ENCODE data around the gene HHAT. TPM values are rescaled to one million over a fixed set of nuclear protein-coding genes. Genes with fewer than 3 reads are reported as not detected.

The HHAT gene
- total and polyA plus RNA-seq, 2 experiments from 2014 or later: 1.6 to 1.9 TPM

DNA sequence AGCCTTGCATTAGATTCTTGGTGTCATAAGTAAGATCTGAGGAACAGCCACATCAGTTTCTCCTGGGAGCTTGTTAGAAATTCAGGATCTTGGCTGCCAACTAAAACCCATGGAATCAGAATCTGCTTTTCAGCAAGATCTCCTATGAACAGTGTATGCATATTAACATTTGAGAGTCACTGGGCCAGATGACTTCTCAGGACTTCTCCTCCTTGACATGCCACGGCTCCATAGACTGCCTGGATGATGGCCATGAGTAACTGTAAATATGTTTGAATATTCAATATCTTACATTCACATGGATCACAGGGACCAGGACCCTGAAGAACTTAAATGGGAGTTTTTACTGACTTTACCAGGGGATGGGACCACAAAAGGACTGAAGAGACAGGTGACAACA lies 148.0 kb downstream of the HHAT start:
- Histone ChIP-seq H3K4me2 (ENCODE audit: unreplicated experiment) (no peak overlapping the region), H3K27ac (no peak overlapping the region), H3F3A (ENCODE audit: insufficient read depth) (no peaks in the 10 kb centered on the region), H3K9me3 (ENCODE audit: low read depth) (no peaks in the 10 kb centered on the region), H3K79me2 (ENCODE audit: insufficient read depth) (no peaks in the 10 kb centered on the region), H3K36me3 (ENCODE audit: low read depth) (no peaks in the 10 kb centered on the region), H4K20me1 (ENCODE audit: insufficient read depth) (no peaks in the 10 kb centered on the region), H3K4me1 (ENCODE audit: insufficient read depth) (no peaks in the 10 kb centered on the region), H2AFZ (no peak overlapping the region), H3K9ac (no peak overlapping the region), H3K4me3 (no peak overlapping the region), H3K9me2 (ENCODE audit: insufficient read depth) (no peaks in the 10 kb centered on the region), H3K27me3 (replicated peaks; ENCODE audit: insufficient read depth) (no peaks in the 10 kb centered on the region)
- TF ChIP-seq EZH2phosphoT487 (IDR thresholded peaks at IDR 0.05; ENCODE audit: insufficient read depth, low read depth) (no peak), EZH2 (IDR thresholded peaks at IDR 0.05; ENCODE audit: insufficient read depth, poor library complexity, severe bottlenecking) (no peak)
- no peak for DNase-seq
- whole genome bisulfite sequencing, 2 experiments (ENCODE audit: low coverage in 1 of 2, low lambda C conversion rate in 2 of 2, missing lambda C conversion rate in 2 of 2): 22 to 40% methylated on average over 1 of the region's 1 CpG
- in situ Hi-C loops (cut with MboI): no loop called here

DNA sequence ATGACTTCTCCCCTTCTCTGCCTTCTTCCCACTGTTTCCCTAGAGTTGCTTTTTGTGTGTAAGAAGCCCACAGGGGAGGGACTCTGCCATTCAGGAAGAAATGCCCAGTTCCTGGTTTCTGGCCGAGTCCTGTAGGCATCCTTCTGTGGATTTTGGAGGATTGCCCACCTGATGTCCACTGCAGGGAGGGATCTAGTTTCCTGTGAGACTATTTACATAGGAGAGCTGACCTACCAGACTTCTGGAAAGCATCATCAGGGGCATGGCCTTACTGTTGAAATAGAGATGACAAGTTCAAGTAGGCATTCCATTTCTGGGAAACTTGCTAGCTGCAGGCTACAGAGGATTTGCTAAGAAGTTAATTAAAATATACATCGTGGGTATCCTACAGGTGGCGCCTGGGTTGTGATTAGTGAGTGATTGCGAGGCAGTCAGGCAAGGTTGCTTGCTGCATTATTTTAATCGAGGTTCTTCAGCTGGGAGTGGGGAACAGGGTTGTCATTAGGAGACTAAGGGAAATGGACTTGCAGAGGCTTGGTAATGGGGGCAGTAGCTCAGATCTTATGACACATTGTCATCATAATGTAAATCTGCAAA lies 148.7 kb downstream of the HHAT start:
- Histone ChIP-seq H3K9me2 (ENCODE audit: insufficient read depth) (no peaks in the 10 kb centered on the region), H3K4me2 (ENCODE audit: unreplicated experiment) (no peak overlapping the region), H3K4me3 (no peak overlapping the region), H3K79me2 (ENCODE audit: insufficient read depth) (no peaks in the 10 kb centered on the region), H3K27ac (no peak overlapping the region), H3K4me1 (ENCODE audit: insufficient read depth) (no peaks in the 10 kb centered on the region), H3F3A (ENCODE audit: insufficient read depth) (no peaks in the 10 kb centered on the region), H4K20me1 (ENCODE audit: insufficient read depth) (no peaks in the 10 kb centered on the region), H3K36me3 (ENCODE audit: low read depth) (no peaks in the 10 kb centered on the region), H3K27me3 (replicated peaks; ENCODE audit: insufficient read depth) (no peaks in the 10 kb centered on the region), H2AFZ (no peak overlapping the region), H3K9me3 (ENCODE audit: low read depth) (no peaks in the 10 kb centered on the region), H3K9ac (no peak overlapping the region)
- no peak for TF ChIP-seq EZH2phosphoT487 (IDR thresholded peaks at IDR 0.05; ENCODE audit: insufficient read depth, low read depth)
- no peak for TF ChIP-seq EZH2 (IDR thresholded peaks at IDR 0.05; ENCODE audit: insufficient read depth, poor library complexity, severe bottlenecking)
- DNase-seq: no peak
- in situ Hi-C loops (cut with MboI): no loop called here
- WGBS, 2 experiments (ENCODE audit: low coverage in 1 of 2, low lambda C conversion rate in 2 of 2, missing lambda C conversion rate in 2 of 2): 17 to 24% methylated on average over 5 of the region's 5 CpGs

DNA sequence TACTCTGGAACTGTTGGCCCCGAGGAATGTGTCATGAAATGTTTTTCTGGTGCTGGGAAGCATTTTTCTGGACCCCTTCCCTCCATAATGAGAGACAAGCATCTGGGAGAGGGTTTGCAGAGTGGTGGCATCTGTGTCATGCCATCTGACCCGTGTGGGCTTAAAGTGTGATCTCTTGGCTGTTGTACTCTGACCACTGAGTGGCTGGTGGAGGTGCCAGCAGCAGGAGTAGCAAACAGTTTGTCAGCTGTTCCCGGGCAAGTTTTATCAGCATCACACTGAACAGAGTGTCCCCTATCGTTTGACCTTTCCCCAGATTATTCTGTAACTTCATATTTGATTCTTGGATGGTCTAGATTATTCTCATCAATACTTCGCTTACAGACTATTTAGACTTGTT lies 150.1 kb downstream of the HHAT start:
- H3K27ac ChIP-seq: no peak overlapping the region
- H3K27me3 ChIP-seq (replicated peaks; ENCODE audit: insufficient read depth): no peaks in the 10 kb centered on the region
- in situ Hi-C loops (cut with MboI): no loop called here

DNA sequence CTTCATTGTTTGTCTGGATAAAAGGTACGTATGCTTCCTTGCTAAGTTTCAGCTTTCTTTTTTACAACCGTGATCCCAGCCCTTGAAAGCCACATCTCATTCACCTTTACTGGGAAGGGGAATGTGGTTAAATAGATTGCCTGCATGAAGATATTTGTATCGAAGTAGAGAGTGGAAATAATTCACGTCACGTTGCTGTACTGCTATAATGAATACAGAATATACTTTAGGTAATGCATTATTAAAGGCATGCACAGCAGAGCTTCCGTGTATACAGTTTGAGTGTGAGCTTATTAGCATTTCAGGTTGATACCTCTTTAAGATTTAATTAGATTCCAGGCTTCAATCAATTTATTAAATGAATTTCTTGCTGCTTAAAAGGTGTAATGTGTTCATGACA lies 153.8 kb downstream of the HHAT start:
- in situ Hi-C loops (cut with MboI): no loop called here
- TF ChIP-seq EZH2phosphoT487 (IDR thresholded peaks at IDR 0.05; ENCODE audit: insufficient read depth, low read depth) (no peak), EZH2 (IDR thresholded peaks at IDR 0.05; ENCODE audit: insufficient read depth, poor library complexity, severe bottlenecking) (no peak)
- Histone ChIP-seq H2AFZ (no peak overlapping the region), H3K9ac (no peak overlapping the region), H3K9me3 (ENCODE audit: low read depth) (no peaks in the 10 kb centered on the region), H4K20me1 (ENCODE audit: insufficient read depth) (no peaks in the 10 kb centered on the region), H3K36me3 (ENCODE audit: low read depth) (no peaks in the 10 kb centered on the region), H3K27ac (no peak overlapping the region), H3F3A (ENCODE audit: insufficient read depth) (no peaks in the 10 kb centered on the region), H3K4me2 (ENCODE audit: unreplicated experiment) (no peak overlapping the region), H3K9me2 (ENCODE audit: insufficient read depth) (no peaks in the 10 kb centered on the region), H3K4me1 (ENCODE audit: insufficient read depth) (no peaks in the 10 kb centered on the region), H3K4me3 (no peak overlapping the region), H3K27me3 (replicated peaks; ENCODE audit: insufficient read depth) (no peaks in the 10 kb centered on the region), H3K79me2 (ENCODE audit: insufficient read depth) (no peaks in the 10 kb centered on the region)
- DNase-seq: no peak
- 49 to 63% methylated on average over 6 of the region's 6 CpGs for WGBS, 2 experiments (ENCODE audit: low coverage in 1 of 2, low lambda C conversion rate in 2 of 2, missing lambda C conversion rate in 2 of 2)

More for the DNA sequence above, 150.1 kb downstream of the HHAT start:
- Histone ChIP-seq H2AFZ (no peak overlapping the region), H3K79me2 (ENCODE audit: insufficient read depth) (no peaks in the 10 kb centered on the region), H3K4me2 (ENCODE audit: unreplicated experiment) (no peak overlapping the region), H3K4me1 (ENCODE audit: insufficient read depth) (no peaks in the 10 kb centered on the region), H3K9me3 (ENCODE audit: low read depth) (no peaks in the 10 kb centered on the region), H4K20me1 (ENCODE audit: insufficient read depth) (no peaks in the 10 kb centered on the region), H3K9me2 (ENCODE audit: insufficient read depth) (no peaks in the 10 kb centered on the region), H3K9ac (no peak overlapping the region), H3F3A (ENCODE audit: insufficient read depth) (no peaks in the 10 kb centered on the region), H3K4me3 (no peak overlapping the region), H3K36me3 (ENCODE audit: low read depth) (no peaks in the 10 kb centered on the region)
- TF ChIP-seq EZH2 (IDR thresholded peaks at IDR 0.05; ENCODE audit: insufficient read depth, poor library complexity, severe bottlenecking): no peak
- no peak for TF ChIP-seq EZH2phosphoT487 (IDR thresholded peaks at IDR 0.05; ENCODE audit: insufficient read depth, low read depth)
- WGBS, 2 experiments (ENCODE audit: low coverage in 1 of 2, low lambda C conversion rate in 2 of 2, missing lambda C conversion rate in 2 of 2): 22 to 36% methylated on average over 5 of the region's 5 CpGs
- no peak for DNase-seq

Data from GM23248 (cell line).